ENCODE results near the gene TTC5.
"Not testable (repeated sequence)": the region's sequence is repeated elsewhere in the genome, so short reads cannot be mapped to it uniquely, and the experiment has no call there.

Gene TTC5

GRCh38 chr14:20302042-20302755 is 3.6 kb downstream of the TTC5 start:
- peak; percentile 30 for DNase-seq (ENCODE audit: low spot score)

DNA sequence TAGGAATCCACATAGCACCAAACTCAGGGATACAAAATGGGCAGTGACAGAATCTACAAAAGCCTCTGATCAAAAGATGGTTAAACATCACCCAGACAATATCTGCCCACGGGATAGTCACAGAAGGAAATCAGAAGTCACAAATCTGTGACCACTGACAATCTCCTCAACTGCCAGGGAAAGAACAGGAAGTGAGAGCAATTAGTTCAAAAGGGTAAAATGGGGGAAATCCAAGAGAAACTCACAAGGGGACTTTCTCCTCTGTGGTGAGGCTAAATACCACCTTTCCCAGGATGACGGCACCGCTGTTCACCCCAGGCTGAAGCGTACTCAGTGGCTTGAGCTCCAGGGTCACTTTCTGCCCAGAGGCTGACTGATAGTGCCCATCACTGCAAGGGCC is 10.7 kb downstream of the TTC5 start:
- DNase-seq (ENCODE audit: low spot score) = no peak

GRCh38 chr14:20294636-20295035 is 11.1 kb downstream of the TTC5 start:
- DNase-seq (ENCODE audit: low spot score) = no peak

DNA sequence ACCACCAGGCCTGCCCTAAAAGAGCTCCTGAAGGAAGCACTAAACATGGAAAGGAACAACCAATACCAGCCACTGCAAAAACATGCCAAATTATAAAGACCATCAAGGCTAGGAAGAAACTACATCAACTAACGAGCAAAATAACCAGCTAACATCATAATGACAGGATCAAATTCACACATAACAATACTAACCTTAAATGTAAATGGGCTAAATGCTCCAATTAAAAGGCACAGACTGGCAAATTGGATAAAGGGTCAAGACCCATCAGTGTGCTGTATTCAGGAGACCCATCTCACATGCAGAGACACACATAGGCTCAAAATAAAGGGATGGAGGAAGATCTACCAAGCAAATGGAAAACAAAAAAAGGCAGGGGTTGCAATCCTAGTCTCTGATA is 23.8 kb downstream of the TTC5 start:
- not testable (repeated sequence) for DNase-seq (ENCODE audit: low spot score)

DNA sequence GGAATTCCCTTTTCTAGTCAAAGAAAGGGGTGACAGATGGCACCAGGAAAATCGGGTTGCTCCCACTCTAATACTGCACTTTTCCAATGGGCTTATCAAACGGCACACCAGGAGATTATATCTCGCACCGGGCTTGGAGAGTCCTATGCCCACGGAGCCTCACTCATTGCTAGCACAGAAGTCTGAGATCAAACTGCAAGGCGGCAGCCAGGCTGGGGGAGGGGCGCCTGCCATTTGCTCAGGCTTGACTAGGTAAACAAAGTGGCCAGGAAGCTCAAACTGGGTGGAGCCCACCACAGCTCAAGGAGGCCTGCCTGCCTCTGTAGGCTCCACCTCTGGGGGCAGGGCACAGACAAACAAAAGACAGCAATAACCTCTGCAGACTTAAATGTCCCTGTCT is 25.5 kb downstream of the TTC5 start:
- DNase-seq (ENCODE audit: low spot score) = not testable (repeated sequence)

DNA sequence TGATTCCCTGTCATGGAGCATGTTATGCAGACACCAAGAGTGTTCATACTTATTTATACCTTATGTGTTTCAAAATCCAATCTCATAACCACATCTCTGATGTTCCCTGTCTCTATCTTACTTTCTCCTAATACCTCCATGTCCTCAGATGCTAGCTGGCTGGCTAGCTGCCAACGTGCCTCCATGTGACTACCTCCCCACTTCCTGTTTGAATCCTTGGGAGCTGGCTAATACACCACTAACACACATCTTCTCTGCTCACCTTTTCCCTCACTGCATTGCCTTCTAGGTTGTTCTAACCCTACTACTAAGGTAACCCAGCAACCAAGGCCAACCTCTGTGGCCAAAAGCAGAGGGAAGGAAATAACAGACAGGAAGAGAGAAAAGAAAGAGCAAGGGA is 27.3 kb downstream of the TTC5 start:
- no peak for DNase-seq (ENCODE audit: low spot score)

- no peak for DNase-seq (ENCODE audit: low spot score)
These were observed 28.3 kb downstream of the TTC5 start for GRCh38 chr14:20277409-20277808.

GRCh38 chr14:20274062-20274461 is 31.7 kb downstream of the TTC5 start:
- DNase-seq (ENCODE audit: low spot score) = no peak

- not testable (repeated sequence) for DNase-seq (ENCODE audit: low spot score)
These were observed 41.4 kb downstream of the TTC5 start for GRCh38 chr14:20264361-20264760.

GRCh38 chr14:20262642-20263128 is 43.1 kb downstream of the TTC5 start:
- DNase-seq (ENCODE audit: low spot score) = peak; percentile 53

DNA sequence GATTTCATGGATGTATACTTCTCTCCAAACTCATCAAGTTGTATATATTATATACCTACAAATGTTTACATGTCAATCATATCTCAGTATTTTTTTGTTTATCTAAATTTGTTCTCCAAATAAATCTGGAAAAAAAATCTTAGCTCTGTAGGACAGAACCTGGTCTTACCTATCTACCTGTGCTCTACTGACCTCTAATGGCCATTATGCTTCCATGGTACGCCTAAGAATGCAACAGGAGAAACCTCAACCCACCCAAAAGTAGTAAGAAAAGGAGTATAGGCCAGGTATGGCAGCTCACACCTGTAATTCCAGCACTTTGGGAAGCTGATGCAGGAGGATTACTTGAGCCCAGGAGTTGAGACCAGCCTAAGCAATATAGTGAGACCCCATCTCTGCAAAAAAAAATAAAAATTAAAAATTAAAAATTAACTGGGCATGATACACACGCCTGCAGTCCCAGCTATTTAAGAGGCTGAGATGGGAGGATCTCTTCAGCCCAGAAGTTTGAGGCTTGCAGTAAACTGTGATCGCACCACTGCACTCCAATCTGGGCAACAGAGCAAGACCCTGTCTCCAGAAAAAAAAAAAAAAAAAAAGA is 58.0 kb downstream of the TTC5 start:
- no peak for DNase-seq (ENCODE audit: low spot score)
